ENCODE data around the gene SLC2A5.

SLC2A5 gene

DNA sequence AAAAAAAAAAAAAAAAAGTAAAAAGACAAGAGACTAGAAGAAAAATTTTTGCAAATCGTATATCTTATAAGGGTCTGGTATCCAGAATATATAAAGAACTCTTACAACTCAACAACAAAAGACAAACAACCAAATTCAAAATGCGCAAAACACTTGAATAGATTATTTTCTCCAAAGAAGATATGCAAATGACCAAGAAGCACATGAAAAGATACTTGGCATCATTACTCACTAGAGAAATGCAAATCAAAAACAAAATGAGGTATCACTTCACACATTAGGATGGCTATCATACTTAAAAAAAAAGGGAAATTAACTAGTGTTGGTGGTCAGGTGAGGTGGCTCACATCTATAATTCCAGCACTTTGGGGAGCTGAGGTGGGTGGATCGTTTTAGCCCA, 12.0 kb upstream of the SLC2A5 start:
- DNase-seq (ENCODE audit: low read depth): no peak
- TF ChIP-seq CTCF (IDR thresholded peaks at IDR 0.05; ENCODE audit: control insufficient read depth, extremely low read depth, insufficient read depth): no peak
- no peak overlapping the region for H3K4me3 ChIP-seq (ENCODE audit: low read depth, low read length)

DNA sequence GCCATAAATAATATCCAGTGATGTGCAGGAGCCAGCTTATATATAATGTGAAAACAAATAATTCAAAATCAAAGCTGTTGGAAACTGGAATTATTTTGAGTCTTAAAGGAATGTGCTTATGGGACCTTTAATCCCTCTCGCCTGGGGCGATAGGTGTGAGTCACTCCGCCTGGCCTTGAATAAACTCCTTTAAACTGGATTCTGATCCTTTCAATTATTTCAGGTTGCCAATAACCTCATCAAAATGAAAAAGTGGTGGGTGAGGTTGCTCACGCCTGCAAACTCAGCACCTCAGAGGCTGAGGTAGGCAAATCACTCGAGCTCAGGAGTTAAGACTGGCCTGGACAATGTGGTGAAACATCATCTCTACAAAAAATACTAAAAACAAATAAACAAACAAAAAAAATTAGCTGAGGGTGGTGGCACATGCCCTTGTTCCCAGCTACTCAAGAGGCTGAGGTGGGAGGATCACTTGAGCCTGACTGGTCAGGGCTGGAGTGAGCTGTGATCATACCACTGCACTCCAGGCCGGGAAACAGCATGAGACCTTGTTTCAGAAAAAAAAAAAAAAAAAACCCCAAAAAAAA, 11.4 kb upstream of the SLC2A5 start:
- no peak for TF ChIP-seq CTCF (IDR thresholded peaks at IDR 0.05; ENCODE audit: control insufficient read depth, extremely low read depth, insufficient read depth)
- no peak for DNase-seq (ENCODE audit: low read depth)
- no peak overlapping the region for H3K4me3 ChIP-seq (ENCODE audit: low read depth, low read length)

DNA sequence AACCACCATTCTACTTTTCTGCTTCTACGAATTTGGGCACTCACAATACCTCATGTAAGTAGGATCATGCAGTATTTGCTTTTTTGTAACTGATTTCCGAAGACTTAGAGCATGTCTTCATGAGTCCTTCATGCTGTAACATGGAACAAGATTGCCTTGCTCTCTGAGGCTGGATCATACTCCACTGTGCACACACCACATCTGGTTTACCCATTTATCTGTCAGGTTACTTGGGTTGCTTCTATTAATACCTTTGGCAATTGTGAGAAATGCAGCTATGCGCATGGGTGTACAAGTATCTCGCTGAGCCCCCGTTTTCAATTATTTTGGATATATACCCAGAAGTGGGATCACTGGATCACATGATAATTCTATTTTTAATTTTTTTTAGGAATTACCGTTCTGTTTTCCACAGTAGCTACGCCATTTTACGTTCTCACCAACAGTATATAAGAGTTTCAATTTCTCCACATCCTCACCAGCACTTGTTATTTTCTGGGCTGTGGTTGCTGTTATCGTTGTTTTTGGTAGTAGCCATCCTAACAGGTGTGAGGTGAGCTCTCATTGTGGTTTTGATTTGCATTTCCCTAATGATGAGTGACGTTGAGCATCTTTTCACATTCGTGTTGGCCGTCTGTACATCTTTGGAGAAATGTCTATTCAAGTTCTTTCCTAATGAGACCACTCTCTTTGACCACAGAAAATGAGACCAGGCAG, 10.7 kb upstream of the SLC2A5 start:
- H3K4me3 ChIP-seq (ENCODE audit: low read depth, low read length): no peak overlapping the region
- DNase-seq (ENCODE audit: low read depth): no peak
- TF ChIP-seq CTCF (IDR thresholded peaks at IDR 0.05; ENCODE audit: control insufficient read depth, extremely low read depth, insufficient read depth): no peak

DNA sequence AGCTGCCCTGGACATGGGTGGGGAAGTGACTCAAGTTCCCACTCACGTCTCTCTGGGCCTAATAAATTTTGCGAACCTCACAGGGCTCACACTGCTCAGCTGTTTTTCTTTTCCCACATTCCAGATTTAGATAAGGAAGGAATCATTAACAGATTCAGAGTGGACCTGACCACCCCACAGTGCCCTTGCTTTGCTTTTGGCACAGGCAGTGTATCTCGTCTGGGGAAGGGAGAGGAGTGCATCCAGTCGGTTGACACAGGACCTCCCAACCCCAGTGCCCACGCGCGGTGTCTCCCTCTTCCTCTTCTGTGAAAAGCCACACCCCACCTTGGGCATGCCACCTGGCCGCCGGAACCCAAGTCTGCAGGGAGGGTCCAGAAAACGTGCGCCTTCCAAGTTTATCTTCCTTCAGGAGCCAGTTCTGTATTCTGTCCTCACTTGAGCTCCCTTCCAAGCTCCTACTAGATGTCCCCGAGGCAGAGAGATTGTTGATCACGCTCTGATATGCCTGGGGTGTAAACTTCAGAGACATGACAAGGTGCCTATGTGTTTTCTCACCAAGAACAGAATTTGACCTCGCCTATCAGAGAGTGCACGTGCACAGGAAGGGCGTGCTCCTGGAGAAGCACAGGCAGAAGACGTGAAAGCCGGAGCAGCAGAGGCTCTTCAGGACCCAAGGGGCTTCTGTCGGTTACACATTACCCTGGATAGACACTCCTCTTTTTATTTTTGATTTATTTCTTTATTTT, 9.5 kb upstream of the SLC2A5 start:
- H3K4me3 ChIP-seq (ENCODE audit: low read depth, low read length): no peak overlapping the region
- DNase-seq (ENCODE audit: low read depth): no peak
- no peak for TF ChIP-seq CTCF (IDR thresholded peaks at IDR 0.05; ENCODE audit: control insufficient read depth, extremely low read depth, insufficient read depth)

DNA sequence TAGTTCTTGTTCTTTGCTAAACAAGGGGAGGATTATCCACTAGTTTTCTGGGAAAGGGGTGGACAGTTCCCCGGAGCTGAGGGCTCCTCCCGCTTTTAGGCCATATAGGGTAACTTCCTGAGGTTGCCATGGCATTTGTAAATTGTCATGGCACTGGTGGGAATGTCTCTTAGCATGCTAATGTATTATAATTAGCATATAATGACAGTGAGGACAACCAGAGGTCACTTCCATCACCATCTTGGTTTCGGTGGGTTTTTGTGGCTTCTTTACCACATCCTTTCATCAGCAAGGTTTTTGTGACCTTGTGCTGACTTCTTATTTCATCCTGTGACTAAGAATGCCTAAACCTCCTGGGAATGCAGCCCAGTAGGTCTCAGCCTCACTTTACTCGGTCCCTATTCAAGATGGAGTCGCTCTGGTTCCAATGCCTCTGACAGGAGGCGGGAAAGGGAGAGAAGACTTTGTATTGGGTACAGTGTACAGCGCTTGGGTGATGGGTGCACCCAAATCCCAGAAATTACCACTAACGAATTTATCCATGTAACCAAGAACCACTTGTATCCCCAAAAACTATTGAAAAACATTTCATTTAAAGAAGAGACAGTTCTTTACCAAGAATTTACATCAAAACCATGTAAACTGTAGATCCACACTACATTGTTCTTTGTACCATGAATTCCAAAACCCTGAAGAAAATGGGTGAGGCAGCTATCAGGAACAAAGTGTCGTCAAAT, 8.7 kb upstream of the SLC2A5 start:
- DNase-seq (ENCODE audit: low read depth): no peak
- no peak for TF ChIP-seq CTCF (IDR thresholded peaks at IDR 0.05; ENCODE audit: control insufficient read depth, extremely low read depth, insufficient read depth)
- H3K4me3 ChIP-seq (ENCODE audit: low read depth, low read length): no peak overlapping the region

- TF ChIP-seq CTCF (IDR thresholded peaks at IDR 0.05; ENCODE audit: control insufficient read depth, extremely low read depth, insufficient read depth): no peak
- DNase-seq (ENCODE audit: low read depth): no peak
- no peak overlapping the region for H3K4me3 ChIP-seq (ENCODE audit: low read depth, low read length)
Measured at GRCh38 chr1:9075022-9075421, 5.6 kb upstream of the SLC2A5 start.
